HUES6 (cell line): Measurements from ENCODE around the gene KIFBP.
"Not testable (repeated sequence)": the region's sequence is repeated elsewhere in the genome, so short reads cannot be mapped to it uniquely, and the experiment has no call there.

Source experiments
- H3K27ac ChIP-seq: 2 replicates; pipeline ENCODE4 v1.7.0; 2013; ENCODE audit warnings: low read depth, mild to moderate bottlenecking, low read length, inconsistent platforms
- H3K27me3 ChIP-seq: 2 replicates; pipeline ENCODE4 v1.6.1; 2013; ENCODE audit warnings: low read length; ENCODE audit not compliant: control insufficient read depth, insufficient read depth
- H3K36me3 ChIP-seq: 2 replicates; pipeline ENCODE4 v1.6.1; 2013; ENCODE audit warnings: low read length; ENCODE audit not compliant: control insufficient read depth, insufficient read depth
- H3K4me1 ChIP-seq: 2 replicates; pipeline ENCODE4 v1.6.1; 2013; ENCODE audit warnings: low read length; ENCODE audit not compliant: control insufficient read depth, insufficient read depth
- H3K4me3 ChIP-seq: 2 replicates; pipeline ENCODE4 v1.5.1; 2013; ENCODE audit warnings: low read depth, low read length
- H3K9ac ChIP-seq: one replicate; pipeline ENCODE4 v1.6.1; 2013; ENCODE audit warnings: mild to moderate bottlenecking, low read length
- H3K9me3 ChIP-seq: 2 replicates; pipeline ENCODE4 v1.6.1; 2013; ENCODE audit warnings: low read depth, low read length; ENCODE audit not compliant: control insufficient read depth, insufficient read depth

KIFBP gene

DNA sequence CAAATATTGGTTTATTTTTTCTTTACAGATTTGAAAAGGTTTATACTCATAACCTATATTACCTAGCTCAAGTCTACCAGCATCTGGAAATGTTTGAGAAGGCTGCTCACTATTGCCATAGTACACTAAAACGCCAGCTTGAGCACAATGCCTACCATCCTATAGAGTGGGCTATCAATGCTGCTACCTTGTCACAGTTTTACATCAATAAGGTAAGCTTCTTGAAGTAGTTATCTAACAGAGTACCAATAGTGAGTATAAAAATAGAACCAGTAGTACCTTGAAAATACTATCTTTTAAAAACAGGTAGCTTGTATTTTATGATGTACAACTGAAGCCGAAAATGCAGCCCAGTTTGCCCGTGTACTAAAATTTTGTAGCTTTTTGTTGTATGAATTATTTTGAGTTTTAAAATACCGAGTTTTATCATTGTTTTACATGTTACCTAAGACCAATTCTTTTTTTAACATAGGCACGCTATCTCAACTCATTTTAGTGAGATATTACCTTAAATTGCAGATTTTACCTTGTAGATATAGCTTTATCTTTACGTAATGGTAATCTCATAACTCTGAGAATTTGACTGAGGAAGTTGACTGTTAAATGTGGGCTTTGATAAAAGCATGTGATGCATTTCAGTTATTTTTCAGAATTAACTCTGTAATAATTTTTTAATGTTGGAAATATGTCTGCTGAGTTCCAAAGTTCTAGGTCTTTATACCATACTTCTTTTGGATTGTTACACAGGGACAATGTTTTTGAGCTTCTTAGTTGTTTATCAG, 17.3 kb downstream of the KIFBP start:
- H3K4me3 ChIP-seq = no peak overlapping the region
- no peaks in the 10 kb centered on the region for H3K9me3 ChIP-seq
- no peaks in the 10 kb centered on the region for H3K27me3 ChIP-seq

DNA sequence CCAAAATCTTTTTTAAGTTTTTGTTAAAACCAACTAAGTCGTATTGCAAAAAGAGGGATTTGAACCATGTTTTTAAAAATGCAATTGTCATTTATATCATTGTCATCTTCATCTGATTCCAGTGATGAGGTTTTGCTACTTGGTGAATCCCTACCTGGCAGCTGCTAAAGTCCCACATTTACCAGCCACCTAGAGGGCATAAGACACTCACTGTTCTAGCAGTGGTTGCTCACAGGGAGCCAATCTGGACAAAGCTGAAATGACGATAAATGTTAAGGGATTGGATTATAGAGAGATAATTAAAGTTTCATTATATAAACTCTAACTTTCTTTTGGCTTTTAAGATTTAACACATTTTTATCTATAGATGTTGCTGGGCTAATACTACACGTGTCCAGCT, 18.7 kb downstream of the KIFBP start:
- no peak overlapping the region for H3K27ac ChIP-seq
- no peaks in the 10 kb centered on the region for H3K4me1 ChIP-seq
- H3K9me3 ChIP-seq = no peaks in the 10 kb centered on the region
- H3K4me3 ChIP-seq = no peak overlapping the region
- no peak overlapping the region for H3K9ac ChIP-seq
- H3K36me3 ChIP-seq = peaks cover 69% of the 10 kb centered on the region
- H3K27me3 ChIP-seq = no peaks in the 10 kb centered on the region

More for the DNA sequence above, 17.3 kb downstream of the KIFBP start:
- H3K9ac ChIP-seq = no peak overlapping the region
- no peak overlapping the region for H3K27ac ChIP-seq
- peaks cover 62% of the 10 kb centered on the region for H3K36me3 ChIP-seq
- H3K4me1 ChIP-seq = no peaks in the 10 kb centered on the region

DNA sequence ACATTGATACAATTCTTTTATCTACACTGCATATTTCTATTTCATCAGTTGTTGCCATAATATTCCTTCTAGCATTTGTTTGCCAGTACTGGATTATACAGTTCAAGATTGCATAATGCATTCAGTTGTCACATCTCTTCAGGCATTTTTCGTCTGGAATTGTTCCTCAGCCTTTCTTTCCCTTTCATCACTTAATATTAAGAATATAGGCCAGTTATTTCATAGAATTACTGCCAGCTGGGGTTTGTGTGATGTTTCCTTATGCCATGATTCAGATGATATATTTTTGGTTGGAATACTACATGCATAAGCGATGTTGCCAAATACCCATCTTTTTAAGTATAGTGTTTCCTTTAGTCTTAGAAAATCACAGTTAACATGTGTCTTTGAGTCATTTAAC, 20.8 kb downstream of the KIFBP start:
- Histone ChIP-seq H3K4me1 (no peaks in the 10 kb centered on the region), H3K9me3 (no peaks in the 10 kb centered on the region), H3K27ac (no peak overlapping the region), H3K36me3 (peaks cover 79% of the 10 kb centered on the region), H3K27me3 (no peaks in the 10 kb centered on the region), H3K4me3 (no peak overlapping the region), H3K9ac (no peak overlapping the region)

DNA sequence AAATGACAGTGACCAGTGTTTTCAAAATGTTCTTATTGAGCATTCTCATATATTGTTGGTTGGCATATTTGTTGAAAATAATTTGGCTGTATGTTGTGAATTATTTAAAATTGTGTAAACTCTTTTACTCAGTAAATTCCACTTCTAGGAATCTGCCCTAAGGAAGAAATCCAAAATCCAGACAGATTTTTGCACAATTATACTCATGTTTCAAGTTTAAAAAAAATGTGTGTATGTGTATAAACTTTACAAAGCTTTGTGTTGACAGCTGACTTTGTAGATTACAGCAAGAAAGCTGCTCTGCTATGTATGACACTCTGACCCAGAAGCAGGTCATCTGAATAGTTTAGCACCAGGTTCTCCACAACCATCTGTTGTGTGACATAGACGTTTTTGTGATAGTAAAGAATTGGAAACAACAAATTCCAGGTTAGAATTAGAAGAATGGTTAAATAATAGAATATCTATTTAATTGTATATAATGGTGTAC, 21.6 kb downstream of the KIFBP start:
- no peak overlapping the region for H3K4me3 ChIP-seq
- no peaks in the 10 kb centered on the region for H3K9me3 ChIP-seq
- H3K27ac ChIP-seq = no peak overlapping the region
- no peak overlapping the region for H3K9ac ChIP-seq
- H3K36me3 ChIP-seq = peaks cover 77% of the 10 kb centered on the region
- H3K4me1 ChIP-seq = no peaks in the 10 kb centered on the region
- H3K27me3 ChIP-seq = no peaks in the 10 kb centered on the region

DNA sequence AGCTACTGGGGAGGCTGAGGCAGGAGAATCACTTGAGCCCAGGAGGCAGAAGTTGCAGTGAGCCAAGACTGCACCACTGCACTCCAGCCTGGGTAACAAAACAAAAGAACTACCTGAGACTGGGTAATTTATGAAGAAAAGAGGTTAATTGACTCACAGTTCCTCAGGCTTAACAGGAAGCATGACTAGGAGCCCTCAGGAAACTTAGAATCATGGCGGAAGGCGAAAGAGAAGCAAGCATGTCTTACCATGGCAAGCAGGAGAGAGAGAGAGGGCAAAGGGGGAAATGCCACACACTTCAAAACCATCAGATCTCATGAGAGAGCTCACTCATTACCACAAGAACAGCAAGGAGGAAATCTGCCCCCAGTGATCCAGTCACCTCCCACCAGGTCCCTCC, 24.2 kb downstream of the KIFBP start:
- H3K4me1 ChIP-seq, H3K27ac ChIP-seq, H3K27me3 ChIP-seq, H3K4me3 ChIP-seq, H3K9ac ChIP-seq, H3K9me3 ChIP-seq: not testable (repeated sequence)
- H3K36me3 ChIP-seq = peaks cover 75% of the 10 kb centered on the region

DNA sequence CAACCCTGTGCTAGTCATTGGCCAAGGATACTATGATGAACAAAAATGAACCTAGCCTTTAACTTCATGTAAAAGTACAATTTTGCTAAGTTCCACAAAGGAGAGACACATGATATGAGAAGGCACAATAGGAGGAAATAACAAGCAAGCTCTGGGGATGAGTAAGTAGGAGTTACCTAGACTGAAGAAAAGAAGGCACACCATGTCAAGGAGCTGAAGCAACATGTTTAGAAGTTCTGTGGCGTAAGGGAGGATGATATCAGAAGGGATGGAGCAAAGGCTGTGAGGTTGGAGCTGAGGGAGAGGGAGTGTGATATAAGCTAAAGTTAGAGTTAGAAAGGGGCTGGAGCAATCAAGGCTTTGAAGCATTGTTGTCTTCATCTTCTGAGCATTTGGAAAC, 25.6 kb downstream of the KIFBP start:
- Histone ChIP-seq H3K9ac (no peak overlapping the region), H3K27ac (no peak overlapping the region), H3K27me3 (no peaks in the 10 kb centered on the region), H3K4me1 (no peaks in the 10 kb centered on the region), H3K36me3 (peaks cover 67% of the 10 kb centered on the region), H3K4me3 (no peak overlapping the region), H3K9me3 (no peaks in the 10 kb centered on the region)

DNA sequence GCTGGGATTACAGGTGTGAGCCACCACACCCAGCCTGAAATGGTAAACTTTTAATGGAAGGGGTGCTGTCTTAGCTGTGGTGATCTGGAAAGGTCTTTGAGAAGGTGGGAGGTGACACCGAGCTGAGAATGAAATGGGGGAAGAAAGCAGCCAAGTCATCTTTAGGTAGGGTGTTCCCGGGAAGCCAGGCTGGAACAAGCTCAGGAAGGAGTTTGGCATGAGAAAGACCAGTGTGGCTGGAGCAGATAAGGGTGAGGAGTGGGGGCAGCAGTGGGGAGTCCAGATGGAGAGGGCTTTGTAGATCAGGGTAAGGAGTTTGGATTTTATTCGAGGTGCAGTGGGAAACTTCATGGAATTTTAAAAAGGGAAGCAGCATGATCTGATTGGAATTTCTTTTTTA, 30.0 kb downstream of the KIFBP start:
- no peak overlapping the region for H3K27ac ChIP-seq
- H3K4me1 ChIP-seq = no peaks in the 10 kb centered on the region
- H3K9me3 ChIP-seq = no peaks in the 10 kb centered on the region
- no peak overlapping the region for H3K4me3 ChIP-seq
- H3K27me3 ChIP-seq = no peaks in the 10 kb centered on the region
- peaks cover 29% of the 10 kb centered on the region for H3K36me3 ChIP-seq
- H3K9ac ChIP-seq = no peak overlapping the region

DNA sequence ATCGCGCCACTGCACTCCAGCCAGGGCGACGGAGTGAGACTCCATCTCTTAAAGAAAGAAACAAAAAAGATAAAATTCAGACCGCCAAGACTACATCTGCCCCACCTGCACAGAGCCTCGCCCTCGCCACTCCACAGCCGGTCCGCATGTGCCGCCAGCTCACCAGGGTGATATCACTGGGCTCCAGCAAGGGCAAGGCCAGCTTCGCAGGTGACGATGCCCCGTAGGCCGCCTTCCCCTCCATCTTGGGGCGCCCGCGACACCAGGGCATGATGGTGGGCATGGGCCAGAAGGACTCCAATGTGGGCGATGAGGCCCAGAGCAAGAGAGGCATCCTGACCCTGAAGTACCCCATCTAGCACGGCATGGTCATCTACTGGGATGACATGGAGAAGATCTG, 34.0 kb downstream of the KIFBP start:
- no peak overlapping the region for H3K27ac ChIP-seq
- H3K27me3 ChIP-seq = no peaks in the 10 kb centered on the region
- no peak overlapping the region for H3K4me3 ChIP-seq

DNA sequence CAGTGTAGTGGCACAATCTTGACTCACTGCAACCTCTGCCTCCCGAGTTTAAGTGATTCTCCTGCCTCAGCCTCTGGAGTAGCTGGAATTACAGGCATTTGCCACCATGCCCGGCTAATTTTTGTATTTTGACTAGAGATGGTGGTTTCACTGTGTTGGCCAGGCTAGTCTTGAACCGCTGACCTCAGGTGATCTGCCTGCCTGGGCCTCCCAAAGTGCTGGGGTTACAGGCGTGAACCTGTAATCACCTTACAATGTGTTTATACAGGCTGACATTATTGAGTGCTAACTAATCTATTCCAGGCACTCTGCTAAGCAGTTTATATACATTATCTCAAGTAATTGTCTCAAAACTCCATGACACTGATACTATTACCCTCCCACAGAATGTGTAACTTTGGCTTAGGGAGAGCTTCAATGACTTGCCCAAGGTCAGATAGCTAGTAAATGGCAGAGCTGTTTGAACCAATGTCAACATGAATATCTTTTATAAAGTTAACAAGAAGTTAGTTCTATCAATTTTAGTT, 36.8 kb downstream of the KIFBP start:
- peaks cover 12% of the 10 kb centered on the region for H3K9me3 ChIP-seq

More for the DNA sequence above, 34.0 kb downstream of the KIFBP start:
- Histone ChIP-seq H3K4me1 (no peaks in the 10 kb centered on the region), H3K9me3 (no peaks in the 10 kb centered on the region), H3K36me3 (0 out of 2 replicates have a peak, but pooled peaks cover 3% of the 10 kb centered on the region), H3K9ac (no peak overlapping the region)

DNA sequence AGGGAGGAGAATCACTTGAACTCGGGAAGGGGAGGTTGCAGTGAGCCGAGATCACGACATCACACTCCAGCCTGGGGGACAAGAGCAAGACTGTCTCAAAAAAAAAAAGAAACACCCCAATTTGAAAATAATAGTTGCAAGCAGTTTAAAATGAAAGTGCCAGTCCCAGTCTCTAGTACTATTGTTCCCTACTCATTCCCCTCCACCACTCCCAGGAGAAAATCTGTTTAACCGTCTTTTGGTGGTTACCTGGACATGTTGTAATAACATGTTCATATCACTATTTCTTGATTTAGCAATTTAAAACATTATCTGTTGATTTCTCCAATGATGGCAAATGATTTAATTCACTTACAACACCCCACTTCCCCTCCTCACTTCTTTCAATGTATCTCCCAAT, 44.7 kb downstream of the KIFBP start:
- Histone ChIP-seq H3K36me3 (no peaks in the 10 kb centered on the region), H3K9ac (no peak overlapping the region), H3K4me1 (no peaks in the 10 kb centered on the region), H3K4me3 (no peak overlapping the region), H3K9me3 (peaks cover 19% of the 10 kb centered on the region), H3K27me3 (no peaks in the 10 kb centered on the region), H3K27ac (no peak overlapping the region)

More for the DNA sequence above, 36.8 kb downstream of the KIFBP start:
- Histone ChIP-seq H3K36me3 (no peaks in the 10 kb centered on the region), H3K4me1 (no peaks in the 10 kb centered on the region), H3K9ac (no peak overlapping the region), H3K27me3 (no peaks in the 10 kb centered on the region), H3K4me3 (no peak overlapping the region), H3K27ac (no peak overlapping the region)

DNA sequence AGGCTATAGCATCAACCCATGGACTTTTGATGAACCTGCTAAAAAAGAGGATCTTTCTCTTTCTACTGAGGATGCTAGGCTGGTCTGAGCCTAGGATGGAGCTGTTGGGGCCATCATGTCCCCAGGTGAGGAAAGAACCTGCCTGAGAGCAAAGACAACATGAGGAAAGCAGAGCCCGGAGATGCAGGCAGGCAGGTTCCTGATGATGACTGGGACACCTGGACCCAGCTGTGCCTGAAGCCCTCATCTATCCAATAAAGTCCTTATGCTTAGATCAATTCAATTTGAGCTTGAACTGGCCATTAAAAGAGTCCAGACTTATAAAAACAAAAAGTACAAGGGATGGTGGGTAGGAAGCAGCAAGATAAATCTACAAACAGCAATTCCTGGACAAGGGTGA, 48.9 kb downstream of the KIFBP start:
- Histone ChIP-seq H3K9ac (no peak overlapping the region), H3K9me3 (no peaks in the 10 kb centered on the region), H3K4me3 (no peak overlapping the region), H3K4me1 (no peaks in the 10 kb centered on the region), H3K36me3 (no peaks in the 10 kb centered on the region), H3K27ac (no peak overlapping the region), H3K27me3 (no peaks in the 10 kb centered on the region)
